GM19395 (cell line): ENCODE measurements around the gene KRTAP6-3.

ENCODE experiments used
- ATAC-seq: cut with Tn5 transposase; IDR thresholded peaks from one replicate; pipeline ENCODE4 v1.9.1; 2021; ENCODE audit warnings: mild to moderate bottlenecking, moderate library complexity; ENCODE audit not compliant: unreplicated experiment

Gene KRTAP6-3

DNA sequence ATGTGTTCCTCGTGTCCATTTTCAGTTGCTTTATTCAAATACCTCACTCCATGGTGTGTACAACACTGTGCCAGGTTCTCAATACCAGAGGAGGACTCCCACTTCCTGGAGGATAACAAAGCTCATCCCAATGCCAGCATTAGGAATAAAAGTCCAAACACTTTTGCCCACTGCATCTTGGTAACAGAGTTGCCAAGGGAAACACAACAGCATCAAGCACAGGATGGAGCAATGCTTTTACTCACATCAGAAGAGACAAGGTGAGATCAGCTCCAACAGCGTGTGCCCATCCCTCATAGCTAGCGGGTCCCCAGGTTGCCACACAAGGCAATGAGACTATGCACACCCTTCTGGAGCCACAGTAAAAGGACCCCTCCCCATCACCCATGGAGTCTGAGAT is 31.1 kb downstream of the KRTAP6-3 start:
- no peak for ATAC-seq

DNA sequence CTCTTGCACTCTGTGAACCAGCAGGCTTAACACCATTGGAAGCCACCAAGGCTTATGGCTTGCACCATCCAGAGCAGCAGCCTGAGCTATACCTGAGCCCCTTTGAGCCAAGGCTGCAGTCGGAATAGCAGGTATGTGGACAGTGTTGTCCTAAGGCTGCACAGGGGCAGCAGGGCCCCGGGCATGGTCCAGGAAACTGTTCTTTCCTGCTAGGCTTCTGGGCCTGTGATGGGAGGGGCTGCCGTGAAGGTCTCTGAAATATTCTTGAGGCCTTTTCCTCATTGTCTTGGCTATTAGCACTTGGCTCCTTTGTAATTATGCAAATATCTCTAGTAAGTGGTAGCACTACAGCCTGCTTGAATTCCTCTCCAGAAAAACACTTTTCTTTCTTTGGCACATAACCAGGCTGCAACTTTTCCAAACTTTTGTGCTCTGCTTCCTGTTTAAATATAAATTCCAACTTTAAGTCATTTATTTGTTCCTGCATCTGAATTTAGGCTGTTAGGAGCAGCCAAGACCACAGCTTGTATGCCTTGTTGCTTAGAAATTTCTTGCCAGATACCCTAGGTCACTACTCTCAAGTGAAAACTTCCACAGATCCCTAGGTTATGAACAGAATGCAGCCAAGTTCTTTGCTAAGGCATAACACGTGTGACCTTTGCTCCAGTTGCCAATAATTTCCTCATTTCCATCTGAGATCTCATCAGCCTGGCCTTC is 33.4 kb downstream of the KRTAP6-3 start:
- no peak for ATAC-seq

DNA sequence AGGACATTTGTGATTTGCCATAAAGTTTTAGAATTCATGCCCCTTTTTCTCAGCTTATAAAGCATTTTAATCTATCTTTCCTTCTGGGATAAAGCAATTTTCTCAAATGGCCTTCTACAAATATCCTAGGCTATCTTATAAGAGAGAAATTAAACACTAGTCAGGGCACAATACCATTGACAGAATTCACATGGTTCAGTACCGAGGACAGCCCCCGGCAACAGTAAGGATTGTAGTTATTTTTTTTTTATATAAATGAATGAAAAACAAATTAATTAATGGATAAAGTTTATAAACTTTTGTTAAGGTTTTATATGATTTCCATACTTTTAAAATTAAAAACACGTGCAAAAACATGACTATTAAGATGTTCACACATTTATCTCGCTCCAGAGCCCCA is 35.9 kb downstream of the KRTAP6-3 start:
- no peak for ATAC-seq

DNA sequence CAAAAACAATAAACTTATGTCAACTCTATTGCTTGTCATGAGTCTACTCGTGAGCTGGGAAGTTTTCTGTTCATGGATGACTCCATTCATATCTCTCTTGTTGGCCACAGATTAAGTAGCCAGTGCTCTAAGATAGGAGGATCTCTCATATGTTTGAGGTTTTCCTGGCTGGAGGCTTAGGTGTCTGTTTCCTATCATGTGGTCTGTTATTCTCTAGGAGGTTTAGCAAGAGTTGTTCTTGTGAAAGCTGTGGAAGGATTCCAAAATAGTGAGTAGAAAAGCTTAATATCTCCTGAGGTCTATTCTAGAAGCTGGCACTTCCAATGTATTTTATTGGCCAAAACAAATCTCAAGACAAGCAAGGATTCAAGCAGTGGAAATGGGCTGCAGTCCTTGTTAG is 37.0 kb downstream of the KRTAP6-3 start:
- ATAC-seq, result no peak

DNA sequence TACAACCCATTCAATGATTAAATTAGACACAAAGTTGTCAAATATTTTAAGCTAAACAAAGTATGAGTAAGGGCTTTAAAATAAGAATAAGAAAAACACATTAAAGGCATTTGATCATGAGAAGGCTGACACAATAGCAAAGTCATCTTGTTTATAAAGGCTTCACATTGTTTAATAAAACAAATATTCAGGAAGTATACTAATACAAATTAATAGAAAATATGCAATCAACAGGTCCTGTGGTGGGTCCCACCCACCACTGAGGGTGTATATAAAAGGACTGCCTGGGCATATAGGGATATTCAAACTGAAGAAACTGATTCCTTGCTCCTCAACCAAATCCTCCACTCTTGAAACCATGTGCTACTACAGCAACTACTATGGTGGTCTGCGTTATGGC is 42.7 kb downstream of the KRTAP6-3 start, which contains the start of gene KRTAP20-2:
Gene KRTAP20-2, plus strand, starts transcription at position 301 of the 400 bp plus-strand sequence. Its CDS starts 58 bp downstream, at position 359.
- ATAC-seq, result no peak

DNA sequence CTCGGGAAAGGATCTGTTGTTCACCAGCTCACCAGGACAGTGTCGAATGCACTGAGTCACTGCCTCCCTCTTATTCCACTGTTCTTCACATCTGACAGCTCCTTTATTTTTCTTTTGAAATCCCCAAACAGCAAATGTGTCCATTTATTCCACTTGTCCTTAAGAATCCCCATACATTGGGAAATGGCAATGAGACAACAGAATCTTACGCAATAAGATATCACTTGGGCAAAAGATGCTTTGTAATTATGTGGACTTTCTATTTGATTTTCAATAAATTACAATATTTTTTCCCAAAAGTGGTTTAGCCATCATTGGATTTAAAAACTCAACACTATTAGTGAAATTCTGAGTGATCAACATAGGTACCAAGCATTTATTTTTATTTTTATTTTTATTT is 46.4 kb downstream of the KRTAP6-3 start:
- no peak for ATAC-seq

DNA sequence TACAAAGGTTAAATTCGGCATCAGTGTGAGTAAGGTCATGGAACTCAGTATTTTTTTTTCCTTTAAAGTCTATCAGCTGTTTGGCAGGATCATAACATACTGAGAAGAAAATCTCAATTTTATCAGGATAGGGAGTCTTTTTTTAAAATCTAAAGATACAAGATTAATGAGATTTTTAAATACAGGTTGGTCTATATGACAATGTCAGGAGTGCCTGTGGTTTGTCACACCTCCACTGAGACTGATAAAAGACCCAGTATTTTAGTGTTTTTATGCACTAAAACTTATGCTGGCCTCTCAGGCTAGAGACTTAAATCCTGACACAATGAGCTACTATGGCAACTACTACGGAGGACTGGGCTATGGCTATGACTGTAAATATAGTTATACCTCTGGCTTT is 50.3 kb downstream of the KRTAP6-3 start, which contains the start of gene KRTAP20-3:
Gene KRTAP20-3, plus strand, starts transcription at position 301 of the 400 bp plus-strand sequence.
- ATAC-seq, result no peak
